Glutamatergic neuron (in vitro differentiated cells): ENCODE measurements around the gene USE1. TPM values are rescaled to one million over a fixed set of nuclear protein-coding genes. Genes with fewer than 3 reads are reported as not detected.
A peak's percentile ranks its signal among the peaks of the same experiment; 100 is the strongest.

Experiments used
- DNase-seq: peaks from one replicate; pipeline ENCODE4 v3.0.0; 2022
- H3K27ac Mint-ChIP-seq: one replicate; pipeline ENCODE4 v1.8.0; 2020; ENCODE audit warnings: mild to moderate bottlenecking, mixed read lengths, inconsistent platforms; ENCODE audit not compliant: unreplicated experiment
- H3K27me3 Mint-ChIP-seq: one replicate; pipeline ENCODE4 v1.8.0; 2020; ENCODE audit warnings: mild to moderate bottlenecking, moderate library complexity, mixed read lengths, inconsistent platforms; ENCODE audit not compliant: unreplicated experiment
- H3K36me3 Mint-ChIP-seq: one replicate; pipeline ENCODE4 v1.8.0; 2020; ENCODE audit warnings: mild to moderate bottlenecking, mixed read lengths, inconsistent platforms; ENCODE audit not compliant: unreplicated experiment
- H3K4me1 Mint-ChIP-seq: one replicate; pipeline ENCODE4 v1.8.0; 2020; ENCODE audit warnings: mild to moderate bottlenecking, low read depth, mixed read lengths, inconsistent platforms; ENCODE audit not compliant: unreplicated experiment
- H3K4me3 Mint-ChIP-seq: one replicate; pipeline ENCODE4 v1.8.0; 2020; ENCODE audit warnings: mild to moderate bottlenecking, mixed read lengths, inconsistent platforms; ENCODE audit not compliant: unreplicated experiment
- H3K9me3 Mint-ChIP-seq: one replicate; pipeline ENCODE4 v1.8.0; 2020; ENCODE audit warnings: mild to moderate bottlenecking, moderate library complexity, mixed read lengths, inconsistent platforms; ENCODE audit not compliant: unreplicated experiment
- long read RNA-seq: library from polyadenylated mRNA; unstranded; transcript quantifications from one replicate; pipeline ENCODE4 v2.0.0, GENCODE V29; 2020; ENCODE audit not compliant: unreplicated experiment
- total RNA-seq: library from RNA; stranded (reverse); fragmentation: NEBNext Ultra II Directional; extraction: Animal tissue kit (Norgen Biotek cat#: 25700); gene quantifications from one replicate; pipeline ENCODE4 v1.2.1, GENCODE V29; 2021; ENCODE audit not compliant: unreplicated experiment
- TF ChIP-seq, protein P1 (sequence below): fragments of 200-600 bp; sonication (generic); IDR thresholded peaks from one replicate; pipeline ENCODE4 v1.5.0; 2021; ENCODE audit not compliant: partially characterized antibody, unreplicated experiment

The USE1 gene, protein sequence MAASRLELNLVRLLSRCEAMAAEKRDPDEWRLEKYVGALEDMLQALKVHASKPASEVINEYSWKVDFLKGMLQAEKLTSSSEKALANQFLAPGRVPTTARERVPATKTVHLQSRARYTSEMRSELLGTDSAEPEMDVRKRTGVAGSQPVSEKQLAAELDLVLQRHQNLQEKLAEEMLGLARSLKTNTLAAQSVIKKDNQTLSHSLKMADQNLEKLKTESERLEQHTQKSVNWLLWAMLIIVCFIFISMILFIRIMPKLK
- 14.9 TPM for total RNA-seq
- long read RNA-seq, partial matches to known transcripts: 4 of 8 reads
- long read RNA-seq, other reads (novel, unspliced or antisense): 2 of 8 reads

DNA sequence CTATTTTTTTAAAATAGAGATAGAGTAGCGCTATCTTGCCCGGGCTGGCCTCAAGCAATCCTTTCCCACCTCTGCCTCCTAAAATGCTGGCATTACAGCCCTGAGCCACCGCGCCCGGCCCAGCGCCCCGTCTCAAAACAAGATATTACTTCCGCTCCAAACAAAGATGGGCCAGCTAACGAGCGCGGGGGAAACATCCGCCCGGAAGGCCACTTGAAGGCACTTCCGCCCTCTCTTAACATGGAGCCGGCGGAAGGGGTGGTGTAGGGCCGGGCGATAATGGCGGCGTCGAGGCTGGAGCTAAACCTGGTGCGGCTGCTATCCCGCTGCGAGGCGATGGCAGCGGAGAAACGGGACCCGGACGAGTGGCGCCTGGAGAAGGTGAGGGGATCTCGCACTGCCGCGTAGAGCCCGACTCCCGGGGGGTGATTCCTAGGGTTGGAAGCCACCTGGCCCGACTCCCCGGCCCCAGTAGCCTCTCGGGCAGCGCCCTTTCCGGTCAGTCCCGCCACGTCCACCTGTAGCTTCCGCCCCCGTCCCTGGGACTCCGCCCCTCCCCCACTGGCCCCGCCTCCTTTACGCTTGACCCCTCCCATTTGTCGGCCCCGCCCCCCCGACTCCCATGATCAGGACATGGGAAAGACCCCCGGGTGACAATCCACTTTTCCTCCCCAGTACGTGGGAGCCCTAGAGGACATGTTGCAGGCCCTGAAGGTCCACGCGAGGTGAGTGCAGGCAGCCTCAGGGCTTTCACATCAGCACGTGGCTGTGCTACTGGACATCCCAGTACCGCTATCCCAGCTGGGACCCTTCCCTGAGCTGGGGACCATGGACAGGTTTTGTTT lies at the start of gene USE1:
USE1 (plus strand) TSS at position 231 of the 845 bp plus-strand sequence; CDS start at position 280, 49 bp downstream.
- Mint-ChIP-seq H3K27ac (peak within 1 kb of the TSS; percentile 97), H3K4me3 (peak within 1 kb of the TSS; percentile 91), H3K4me1 (peaks cover 6% of the 10 kb centered on the region), H3K27me3 (peaks cover 8% of the 10 kb centered on the region), H3K9me3 (peaks cover 2% of the 10 kb centered on the region), H3K36me3 (no peaks in the 10 kb centered on the region)
- TF ChIP-seq, protein P1, sequence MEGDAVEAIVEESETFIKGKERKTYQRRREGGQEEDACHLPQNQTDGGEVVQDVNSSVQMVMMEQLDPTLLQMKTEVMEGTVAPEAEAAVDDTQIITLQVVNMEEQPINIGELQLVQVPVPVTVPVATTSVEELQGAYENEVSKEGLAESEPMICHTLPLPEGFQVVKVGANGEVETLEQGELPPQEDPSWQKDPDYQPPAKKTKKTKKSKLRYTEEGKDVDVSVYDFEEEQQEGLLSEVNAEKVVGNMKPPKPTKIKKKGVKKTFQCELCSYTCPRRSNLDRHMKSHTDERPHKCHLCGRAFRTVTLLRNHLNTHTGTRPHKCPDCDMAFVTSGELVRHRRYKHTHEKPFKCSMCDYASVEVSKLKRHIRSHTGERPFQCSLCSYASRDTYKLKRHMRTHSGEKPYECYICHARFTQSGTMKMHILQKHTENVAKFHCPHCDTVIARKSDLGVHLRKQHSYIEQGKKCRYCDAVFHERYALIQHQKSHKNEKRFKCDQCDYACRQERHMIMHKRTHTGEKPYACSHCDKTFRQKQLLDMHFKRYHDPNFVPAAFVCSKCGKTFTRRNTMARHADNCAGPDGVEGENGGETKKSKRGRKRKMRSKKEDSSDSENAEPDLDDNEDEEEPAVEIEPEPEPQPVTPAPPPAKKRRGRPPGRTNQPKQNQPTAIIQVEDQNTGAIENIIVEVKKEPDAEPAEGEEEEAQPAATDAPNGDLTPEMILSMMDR: no peak
- peak; percentile 87 for DNase-seq

DNA sequence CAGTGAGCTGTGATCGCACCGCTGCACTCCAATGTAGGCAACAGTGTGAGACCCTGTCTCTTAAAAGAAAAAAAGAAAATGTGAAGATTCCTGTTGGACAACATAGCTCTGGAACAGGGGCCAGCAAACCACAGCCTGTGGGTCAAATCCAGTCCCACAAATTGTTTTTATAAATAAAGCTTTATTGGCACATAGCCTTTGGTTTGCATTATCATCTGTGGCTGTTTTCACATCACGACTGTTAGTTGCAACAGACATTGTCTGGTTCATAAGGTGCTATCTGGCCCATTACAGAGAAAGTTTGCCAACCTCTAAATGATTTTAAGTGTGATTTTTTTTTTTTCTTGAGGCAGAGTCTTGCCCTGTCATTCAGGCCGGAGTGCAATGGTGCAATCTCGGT lies 49.4 kb upstream of the USE1 start:
- TF ChIP-seq, protein P1: no peak
- Mint-ChIP-seq H3K36me3 (peaks cover 12% of the 10 kb centered on the region), H3K4me1 (no peaks in the 10 kb centered on the region), H3K4me3 (no peak overlapping the region), H3K9me3 (no peaks in the 10 kb centered on the region), H3K27ac (no peak overlapping the region), H3K27me3 (no peaks in the 10 kb centered on the region)
- DNase-seq: no peak

DNA sequence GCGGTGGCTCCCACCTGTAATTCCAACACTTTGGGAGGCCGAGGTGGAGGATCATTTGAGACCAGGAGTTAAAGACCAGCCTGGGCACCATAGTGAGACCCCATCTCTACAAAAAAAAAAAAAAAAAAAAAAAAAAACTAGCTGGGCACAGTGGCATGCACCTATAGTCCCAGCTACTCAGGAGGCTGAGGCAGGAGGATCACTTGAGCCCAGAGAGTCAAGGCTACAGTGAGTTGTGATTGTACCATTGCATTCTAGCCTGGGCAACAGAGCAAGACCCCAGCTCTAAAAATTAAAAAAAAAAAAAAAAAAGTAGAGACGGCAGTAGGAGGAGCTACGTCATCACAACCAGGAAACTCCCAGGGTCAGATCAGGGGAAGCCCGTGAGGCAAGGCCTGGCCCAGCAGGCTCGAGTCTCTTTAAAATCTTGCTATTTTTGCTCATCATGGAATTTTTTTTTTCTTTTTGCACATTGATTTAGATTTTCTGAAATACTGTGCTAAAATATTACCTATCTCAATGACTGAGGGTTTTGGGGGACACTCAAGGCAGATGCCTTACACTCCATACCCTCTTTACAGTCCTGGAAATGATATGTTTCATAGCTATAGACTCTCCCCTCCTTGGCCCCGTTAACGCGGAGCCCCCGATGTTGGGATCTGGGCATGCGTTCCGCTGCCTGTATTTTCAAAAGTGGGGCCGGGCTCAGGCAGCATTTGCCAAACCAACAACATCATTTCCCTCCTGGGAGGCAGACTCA lies 44.4 kb upstream of the USE1 start:
- TF ChIP-seq, protein P1: no peak
- H3K9me3 Mint-ChIP-seq: no peaks in the 10 kb centered on the region
- no peaks in the 10 kb centered on the region for H3K36me3 Mint-ChIP-seq
- no peak for DNase-seq
- no peak overlapping the region for H3K27ac Mint-ChIP-seq
- no peak overlapping the region for H3K4me3 Mint-ChIP-seq
- no peaks in the 10 kb centered on the region for H3K4me1 Mint-ChIP-seq
- H3K27me3 Mint-ChIP-seq: peaks cover 2% of the 10 kb centered on the region

DNA sequence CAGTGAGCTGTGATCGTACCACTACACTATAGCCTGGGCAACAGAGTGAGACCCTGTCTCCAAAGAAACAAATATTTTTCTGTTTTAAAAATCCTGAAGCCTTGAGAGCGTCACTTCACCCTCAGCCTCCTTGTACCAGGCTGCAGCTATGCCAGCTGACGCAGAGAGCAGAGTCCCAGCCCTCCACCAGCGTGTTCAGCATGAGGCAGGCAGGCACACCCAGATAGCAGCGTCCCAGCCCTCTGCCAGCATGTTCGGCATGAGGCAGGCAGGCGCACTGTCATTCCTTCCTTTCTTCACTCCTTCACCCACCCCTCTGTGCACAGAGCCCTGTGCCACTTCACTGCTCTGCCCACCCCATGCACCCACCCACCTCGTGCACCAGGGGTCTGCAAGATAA lies 43.3 kb upstream of the USE1 start:
- no peak for DNase-seq
- H3K4me3 Mint-ChIP-seq: no peak overlapping the region
- H3K9me3 Mint-ChIP-seq: no peaks in the 10 kb centered on the region
- no peaks in the 10 kb centered on the region for H3K36me3 Mint-ChIP-seq
- H3K4me1 Mint-ChIP-seq: no peaks in the 10 kb centered on the region
- TF ChIP-seq, protein P1: no peak
- H3K27me3 Mint-ChIP-seq: peaks cover 2% of the 10 kb centered on the region
- no peak overlapping the region for H3K27ac Mint-ChIP-seq
